Uterus (tissue), 4 donors: ENCODE data around the gene TMOD4. TPM values are rescaled to one million over a fixed set of nuclear protein-coding genes. Genes with fewer than 3 reads are reported as not detected.
"Not testable (repeated sequence)": the region's sequence is repeated elsewhere in the genome, so short reads cannot be mapped to it uniquely, and the experiment has no call there.

Experiments
- DNase-seq, 2 donors: peaks; one replicate each; pipeline ENCODE4 v3.0.0-alpha.2; 2019 to 2020
- H3K27ac ChIP-seq, 2 donors: fragments of 200-600 bp; sonication (generic); 1 replicate in 1 of 2; 2 replicates in 1 of 2; pipeline ENCODE4 v1.5.1; 2016 to 2018
- H3K27me3 ChIP-seq, 2 donors: fragments of 200-600 bp; sonication (generic); one replicate each; pipeline ENCODE4 v1.5.1; 2018 to 2019; ENCODE audit warnings: control low read depth in 1 of 2
- H3K36me3 ChIP-seq, 2 donors: fragments of 200-600 bp; sonication (generic); one replicate each; pipeline ENCODE4 v1.5.1; 2019; ENCODE audit warnings: control low read depth in 1 of 2
- H3K4me1 ChIP-seq, 2 donors: fragments of 200-600 bp; sonication (generic); one replicate each; pipeline ENCODE4 v1.5.1; 2018 to 2019; ENCODE audit warnings: control low read depth in 1 of 2
- H3K4me3 ChIP-seq, 2 donors: fragments of 200-600 bp; sonication (generic); 1 replicate in 1 of 2; 2 replicates in 1 of 2; pipeline ENCODE4 v1.5.1; 2018 to 2019; ENCODE audit warnings: mild to moderate bottlenecking in 1 of 2
- H3K9me3 ChIP-seq, 2 donors: fragments of 200-600 bp; sonication (generic); one replicate each; pipeline ENCODE4 v1.5.1; 2019; ENCODE audit warnings: control low read depth in 1 of 2
- POLR2A ChIP-seq, 2 donors: fragments of 450-650 bp; IDR thresholded peaks; one replicate each; pipeline ENCODE4 v1.6.1; 2016; ENCODE audit warnings: antibody characterized with exemption in 2 of 2, mild to moderate bottlenecking in 1 of 2, moderate library complexity in 1 of 2
- intact Hi-C: fragments of 100-400 bp; cut with DNase I; formaldehyde crosslinking; loops from one replicate; pipeline ENCODE4 v1.15.1; 2023; ENCODE audit warnings: low total_unique reads
- total RNA-seq, 4 donors: library from RNA; depleted of rRNA in 3 of 4; stranded (reverse); fragments of >200 nt in 3 of 4; gene quantifications; one replicate each; pipeline versions ENCODE4 v1.1.0 to v1.2.4, GENCODE V29; 2014 to 2023
- TF ChIP-seq, protein P1 (sequence below), 4 experiments: fragments of 200-600 bp in 2 of 4; fragments of 450-650 bp in 2 of 4; sonication (generic) in 2 of 4; IDR thresholded peaks; one replicate each; pipeline ENCODE4 v1.5.1; 2016 to 2019; ENCODE audit warnings: antibody characterized with exemption in 4 of 4, mild to moderate bottlenecking in 2 of 4, moderate library complexity in 1 of 4
- donor health status: DM: yes; HTN: yes; CAD: no.

Gene TMOD4
- total RNA-seq, 4 donors from 2014 or later = 0.26 TPM; not detected in 3

GRCh38 chr1:151196292-151196800 is 20.6 kb upstream of the TMOD4 start:
- peaks cover 0 to 5% of the 10 kb centered on the region in 2 donors for H3K4me1 ChIP-seq
- peak overlapping the region in 1 of 2 donors; percentile 5 for H3K4me3 ChIP-seq
- no peaks in the 10 kb centered on the region for H3K36me3 ChIP-seq
- intact Hi-C loops = loop anchor here (10.0 kb wide), 1 partner anchor 58 kb away; the partner anchor contains the start of gene PSMD4
- H3K27ac ChIP-seq = peak overlapping the region; percentile 56 to 65
- no peaks in the 10 kb centered on the region for H3K9me3 ChIP-seq
- H3K27me3 ChIP-seq = no peaks in the 10 kb centered on the region
- no peak for TF ChIP-seq POLR2A (IDR thresholded peaks at IDR 0.05)
- TF ChIP-seq, protein P1, sequence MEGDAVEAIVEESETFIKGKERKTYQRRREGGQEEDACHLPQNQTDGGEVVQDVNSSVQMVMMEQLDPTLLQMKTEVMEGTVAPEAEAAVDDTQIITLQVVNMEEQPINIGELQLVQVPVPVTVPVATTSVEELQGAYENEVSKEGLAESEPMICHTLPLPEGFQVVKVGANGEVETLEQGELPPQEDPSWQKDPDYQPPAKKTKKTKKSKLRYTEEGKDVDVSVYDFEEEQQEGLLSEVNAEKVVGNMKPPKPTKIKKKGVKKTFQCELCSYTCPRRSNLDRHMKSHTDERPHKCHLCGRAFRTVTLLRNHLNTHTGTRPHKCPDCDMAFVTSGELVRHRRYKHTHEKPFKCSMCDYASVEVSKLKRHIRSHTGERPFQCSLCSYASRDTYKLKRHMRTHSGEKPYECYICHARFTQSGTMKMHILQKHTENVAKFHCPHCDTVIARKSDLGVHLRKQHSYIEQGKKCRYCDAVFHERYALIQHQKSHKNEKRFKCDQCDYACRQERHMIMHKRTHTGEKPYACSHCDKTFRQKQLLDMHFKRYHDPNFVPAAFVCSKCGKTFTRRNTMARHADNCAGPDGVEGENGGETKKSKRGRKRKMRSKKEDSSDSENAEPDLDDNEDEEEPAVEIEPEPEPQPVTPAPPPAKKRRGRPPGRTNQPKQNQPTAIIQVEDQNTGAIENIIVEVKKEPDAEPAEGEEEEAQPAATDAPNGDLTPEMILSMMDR (IDR thresholded peaks at IDR 0.05) = peak; percentile 54 to 73 (median 64)
- DNase-seq = peak; percentile 52 to 82

DNA sequence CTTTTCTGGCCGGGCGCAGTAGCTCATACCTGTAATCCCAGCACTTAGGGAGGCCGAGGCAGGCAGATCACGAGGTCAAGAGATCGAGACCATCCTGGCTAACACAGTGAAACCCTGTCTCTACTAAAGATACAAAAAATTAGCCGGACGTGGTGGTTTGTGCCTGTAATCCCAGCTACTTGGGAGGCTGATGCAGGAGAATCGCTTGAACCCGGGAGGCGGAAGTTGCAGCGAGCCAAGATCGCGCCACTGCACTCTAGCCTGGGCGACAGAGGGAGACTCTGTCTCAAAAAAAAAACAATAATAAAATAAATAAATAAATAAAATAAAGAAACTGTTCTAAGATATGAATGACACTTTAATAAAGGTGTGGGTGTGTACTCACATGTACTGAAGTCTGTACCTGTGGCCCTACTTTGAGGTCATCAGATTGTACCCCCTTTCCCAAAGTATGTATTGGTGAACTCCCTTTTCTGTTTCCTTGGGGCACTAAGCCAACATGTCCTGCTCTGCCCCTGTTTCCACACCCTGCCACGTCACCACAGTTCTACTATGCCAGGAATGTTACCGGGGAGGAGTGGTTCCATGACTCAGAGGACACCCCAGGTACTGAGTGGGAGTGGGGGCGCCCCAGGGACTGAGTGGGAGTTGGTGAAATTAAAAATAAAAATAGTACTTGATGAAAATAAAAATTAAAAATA is 19.3 kb upstream of the TMOD4 start:
- H3K9me3 ChIP-seq, H3K27ac ChIP-seq: not testable (repeated sequence)
- peak; percentile 43 to 60 for DNase-seq

GRCh38 chr1:151193856-151194255 is 18.1 kb upstream of the TMOD4 start:
- peaks cover 0 to 3% of the 10 kb centered on the region in 2 donors for H3K4me1 ChIP-seq
- H3K9me3 ChIP-seq = no peaks in the 10 kb centered on the region
- H3K36me3 ChIP-seq = no peaks in the 10 kb centered on the region
- no peak overlapping the region for H3K27ac ChIP-seq
- DNase-seq = no peak
- no peaks in the 10 kb centered on the region for H3K27me3 ChIP-seq
- TF ChIP-seq POLR2A (IDR thresholded peaks at IDR 0.05) = no peak
- TF ChIP-seq, protein P1 (IDR thresholded peaks at IDR 0.05) = no peak
- H3K4me3 ChIP-seq = no peak overlapping the region
- intact Hi-C loops = loop anchor here (5.0 to 10.0 kb wide), 2 partner anchors 61 to 148 kb away; partner anchors contain the start of gene PSMD4

More for the DNA sequence above, 19.3 kb upstream of the TMOD4 start:
- not testable (repeated sequence) for H3K4me3 ChIP-seq, H3K36me3 ChIP-seq, H3K4me1 ChIP-seq, H3K27me3 ChIP-seq
- intact Hi-C loops = loop anchor here (5.0 to 10.0 kb wide), 2 partner anchors 60 to 147 kb away; partner anchors contain the start of gene PSMD4

DNA sequence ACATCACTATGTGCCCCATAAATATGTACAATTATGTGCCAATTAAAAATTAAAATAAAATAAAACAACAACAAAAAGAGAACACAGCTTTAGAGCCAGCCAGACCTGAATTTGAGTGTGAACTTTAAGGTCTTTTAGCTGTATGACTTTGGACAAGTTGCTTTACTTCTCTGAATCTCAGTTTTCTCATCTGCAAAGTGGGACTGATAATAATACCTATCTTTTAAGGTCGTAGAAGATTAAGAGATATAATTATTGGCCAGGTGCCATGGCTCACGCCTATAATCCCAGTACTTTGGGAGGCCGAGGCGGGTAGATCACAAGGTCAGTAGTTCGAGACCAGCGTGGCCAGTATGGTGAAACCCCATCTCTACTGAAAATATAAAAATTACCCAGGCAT is 17.5 kb upstream of the TMOD4 start:
- Histone ChIP-seq H3K4me1 (peaks cover under 1 to 9% of the 10 kb centered on the region in 2 donors), H3K4me3 (no peak overlapping the region), H3K9me3 (no peaks in the 10 kb centered on the region), H3K27ac (no peak overlapping the region), H3K36me3 (no peaks in the 10 kb centered on the region), H3K27me3 (no peaks in the 10 kb centered on the region)
- TF ChIP-seq, protein P1 (IDR thresholded peaks at IDR 0.05) = no peak
- TF ChIP-seq POLR2A (IDR thresholded peaks at IDR 0.05) = no peak
- DNase-seq = no peak
- intact Hi-C loops = loop anchor here (5.0 to 10.0 kb wide), 2 partner anchors 61 to 149 kb away; partner anchors contain the start of gene PSMD4

GRCh38 chr1:151192047-151192446 is 16.3 kb upstream of the TMOD4 start:
- Histone ChIP-seq H3K9me3 (no peaks in the 10 kb centered on the region), H3K27me3 (no peaks in the 10 kb centered on the region), H3K4me1 (peaks cover 6 to 12% of the 10 kb centered on the region in 2 donors), H3K36me3 (no peaks in the 10 kb centered on the region), H3K4me3 (no peak overlapping the region), H3K27ac (no peak overlapping the region)
- intact Hi-C loops = loop anchor here (5.0 to 10.0 kb wide), 2 partner anchors 63 to 150 kb away; partner anchors contain the start of gene PSMD4
- TF ChIP-seq, protein P1 (IDR thresholded peaks at IDR 0.05) = no peak
- no peak for TF ChIP-seq POLR2A (IDR thresholded peaks at IDR 0.05)
- DNase-seq = no peak
